Measurements from ENCODE around the gene TSHZ2.

TSHZ2 gene

DNA sequence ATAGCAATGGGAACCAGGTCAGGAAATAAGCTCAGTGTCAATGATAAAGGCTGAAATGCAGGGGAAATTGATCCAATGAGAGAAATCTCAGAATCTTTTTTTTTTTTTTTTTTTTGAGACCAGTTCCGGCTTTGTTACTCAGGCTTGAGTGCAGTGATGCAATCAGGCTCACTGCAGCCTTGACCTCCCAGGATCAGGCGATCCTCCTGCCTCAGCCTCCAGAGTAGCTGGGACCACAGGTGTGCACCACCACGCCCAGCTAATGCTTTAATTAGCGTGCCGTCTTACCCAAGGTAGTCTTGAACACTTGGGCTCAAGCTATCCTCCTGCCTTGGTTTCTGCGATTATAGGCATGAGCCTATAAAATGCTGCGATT is 325.0 kb downstream of the TSHZ2 start:
- TF ChIP-seq, protein P1, sequence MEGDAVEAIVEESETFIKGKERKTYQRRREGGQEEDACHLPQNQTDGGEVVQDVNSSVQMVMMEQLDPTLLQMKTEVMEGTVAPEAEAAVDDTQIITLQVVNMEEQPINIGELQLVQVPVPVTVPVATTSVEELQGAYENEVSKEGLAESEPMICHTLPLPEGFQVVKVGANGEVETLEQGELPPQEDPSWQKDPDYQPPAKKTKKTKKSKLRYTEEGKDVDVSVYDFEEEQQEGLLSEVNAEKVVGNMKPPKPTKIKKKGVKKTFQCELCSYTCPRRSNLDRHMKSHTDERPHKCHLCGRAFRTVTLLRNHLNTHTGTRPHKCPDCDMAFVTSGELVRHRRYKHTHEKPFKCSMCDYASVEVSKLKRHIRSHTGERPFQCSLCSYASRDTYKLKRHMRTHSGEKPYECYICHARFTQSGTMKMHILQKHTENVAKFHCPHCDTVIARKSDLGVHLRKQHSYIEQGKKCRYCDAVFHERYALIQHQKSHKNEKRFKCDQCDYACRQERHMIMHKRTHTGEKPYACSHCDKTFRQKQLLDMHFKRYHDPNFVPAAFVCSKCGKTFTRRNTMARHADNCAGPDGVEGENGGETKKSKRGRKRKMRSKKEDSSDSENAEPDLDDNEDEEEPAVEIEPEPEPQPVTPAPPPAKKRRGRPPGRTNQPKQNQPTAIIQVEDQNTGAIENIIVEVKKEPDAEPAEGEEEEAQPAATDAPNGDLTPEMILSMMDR (IDR thresholded peaks at IDR 0.05; ENCODE audit: insufficient read depth, missing control alignments) = no peak
- DNase-seq (ENCODE audit: insufficient read length, low spot score) = no peak
- no peak for FAIRE-seq

DNA sequence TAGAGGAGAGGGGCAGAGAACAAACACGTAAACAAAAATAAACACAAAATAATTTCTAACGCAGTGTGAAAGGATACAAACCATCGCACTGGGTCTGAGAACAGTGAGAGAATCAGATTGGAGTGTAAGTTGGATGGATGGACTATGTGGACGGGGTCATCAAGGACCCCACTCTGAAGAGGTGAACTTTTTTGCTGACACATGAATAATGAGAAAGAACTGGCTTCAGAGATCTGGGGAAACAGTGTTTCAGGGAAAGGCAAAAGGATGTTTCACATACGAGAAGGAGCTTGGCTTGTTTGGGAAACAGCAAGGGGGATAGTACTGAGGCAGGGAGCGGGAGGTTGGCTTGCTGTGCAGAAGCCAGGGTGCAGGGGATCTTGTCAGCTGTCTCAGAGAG is 326.1 kb downstream of the TSHZ2 start:
- TF ChIP-seq, protein P1 (IDR thresholded peaks at IDR 0.05; ENCODE audit: insufficient read depth, missing control alignments) = no peak
- FAIRE-seq = no peak
- no peak for DNase-seq (ENCODE audit: insufficient read length, low spot score)

DNA sequence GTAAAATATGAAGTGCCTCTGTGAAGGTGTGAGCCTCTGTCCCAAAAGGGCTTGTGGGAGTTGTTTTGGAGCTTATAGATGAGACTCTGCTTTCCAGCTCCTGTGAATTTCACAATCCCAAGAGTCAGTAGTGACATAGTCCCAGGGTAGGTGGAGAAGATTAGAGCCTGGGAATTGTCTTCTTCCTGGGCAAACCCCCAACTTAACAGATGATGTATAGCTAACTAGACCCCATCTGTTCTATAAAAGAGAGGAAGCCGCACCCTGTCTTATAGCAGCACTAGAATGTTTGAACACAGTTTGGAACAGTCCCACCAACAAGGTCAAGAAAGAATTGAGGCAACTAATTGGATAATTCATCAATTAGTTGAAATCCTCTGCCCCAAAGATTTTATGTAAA is 326.8 kb downstream of the TSHZ2 start:
- TF ChIP-seq, protein P1 (IDR thresholded peaks at IDR 0.05; ENCODE audit: insufficient read depth, missing control alignments) = no peak
- no peak for DNase-seq (ENCODE audit: insufficient read length, low spot score)
- FAIRE-seq = no peak

DNA sequence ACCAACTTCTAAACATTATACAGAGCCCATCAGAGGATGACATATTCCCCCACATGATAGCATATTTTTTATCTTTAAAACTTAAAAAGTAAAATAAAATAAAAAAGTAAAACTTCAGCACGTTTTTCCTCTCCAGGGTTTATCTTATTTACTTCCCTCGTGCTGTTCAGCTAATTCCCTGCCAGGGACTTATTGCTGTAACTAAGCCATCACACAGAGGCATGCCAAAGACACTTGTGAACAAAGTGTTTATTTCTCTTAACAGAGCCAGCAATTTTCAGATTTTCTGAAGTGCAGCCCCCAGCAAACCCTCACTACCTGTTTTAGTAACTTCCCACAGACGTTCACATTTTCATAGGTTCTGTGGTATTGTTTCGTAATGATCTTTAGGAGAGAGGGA is 327.7 kb downstream of the TSHZ2 start:
- FAIRE-seq (no peak), DNase-seq (ENCODE audit: insufficient read length, low spot score) (no peak)
- TF ChIP-seq, protein P1 (IDR thresholded peaks at IDR 0.05; ENCODE audit: insufficient read depth, missing control alignments) = no peak

DNA sequence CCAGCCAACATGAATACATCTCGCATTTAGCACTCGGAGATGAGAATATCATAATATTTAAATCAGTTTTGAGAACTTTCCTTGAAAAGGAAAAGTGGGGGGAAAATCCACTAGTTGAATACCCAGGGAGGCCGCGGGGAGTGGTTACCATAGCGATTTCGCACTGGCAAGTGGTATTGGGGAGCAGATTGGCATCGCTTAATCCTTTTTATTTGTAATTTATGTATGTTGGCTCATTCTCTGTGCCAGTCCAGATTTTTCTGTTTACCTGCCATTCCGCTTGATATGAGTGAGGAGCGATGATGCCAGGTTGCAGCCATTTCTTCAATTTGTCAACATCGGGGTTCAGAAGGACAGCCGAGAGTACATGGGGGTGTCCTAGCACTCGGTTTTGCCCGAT is 329.7 kb downstream of the TSHZ2 start:
- FAIRE-seq (no peak), DNase-seq (ENCODE audit: insufficient read length, low spot score) (no peak)
- TF ChIP-seq, protein P1 (IDR thresholded peaks at IDR 0.05; ENCODE audit: insufficient read depth, missing control alignments) = no peak

DNA sequence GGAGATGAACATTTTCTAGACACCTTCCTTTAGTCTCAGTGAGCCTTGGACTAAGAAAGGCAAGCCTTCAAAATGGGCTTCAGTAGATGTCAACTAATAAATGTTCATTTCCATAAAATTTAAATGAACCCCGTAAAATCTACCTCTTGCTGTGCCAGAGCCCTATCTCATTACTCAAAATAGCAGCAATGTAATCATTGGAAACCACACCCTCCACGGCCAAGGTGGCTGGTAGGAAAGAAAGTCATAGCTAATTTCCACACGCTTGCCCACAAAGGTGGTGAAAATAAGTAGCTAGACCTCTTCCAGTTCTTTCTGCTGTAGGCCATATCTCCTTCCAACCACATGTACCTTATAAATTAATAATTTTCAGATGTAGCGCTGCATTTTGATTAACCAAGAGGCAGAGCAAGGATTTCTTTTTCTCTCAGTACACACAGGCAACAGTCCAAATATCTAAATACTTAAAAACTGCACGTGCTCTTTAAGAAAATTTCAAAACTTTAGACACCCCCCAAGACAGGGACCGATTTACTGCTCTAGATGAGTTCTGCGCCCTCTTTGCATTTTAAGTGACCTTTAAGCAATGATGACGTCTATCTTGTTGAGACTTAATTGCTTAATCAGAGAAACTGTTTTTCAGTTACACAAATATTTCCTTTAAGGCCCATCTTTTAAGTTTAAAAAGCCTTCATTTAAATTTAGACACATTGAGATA is 330.7 kb downstream of the TSHZ2 start:
- DNase-seq (ENCODE audit: insufficient read length, low spot score) (no peak), FAIRE-seq (no peak)
- TF ChIP-seq, protein P1 (IDR thresholded peaks at IDR 0.05; ENCODE audit: insufficient read depth, missing control alignments) = no peak

DNA sequence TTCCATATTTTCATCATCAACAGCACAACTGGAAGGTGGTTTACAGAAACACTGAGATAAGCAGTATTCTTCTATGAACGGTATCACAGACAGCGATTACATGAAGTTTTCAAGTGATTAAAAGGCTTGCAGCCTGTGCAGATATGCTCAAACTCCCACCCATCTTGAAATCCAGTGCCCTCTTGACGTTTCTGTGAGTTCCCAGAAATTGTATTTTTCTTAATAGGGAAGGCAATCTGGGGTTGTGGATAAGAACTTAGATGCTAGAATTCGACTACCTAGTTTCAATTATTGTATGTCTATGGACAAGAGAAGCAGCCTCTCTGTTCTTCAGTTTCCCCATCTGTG is 331.2 kb downstream of the TSHZ2 start:
- DNase-seq (ENCODE audit: insufficient read length, low spot score) (no peak), FAIRE-seq (no peak)

More for the DNA sequence above, 331.2 kb downstream of the TSHZ2 start:
- TF ChIP-seq, protein P1 (IDR thresholded peaks at IDR 0.05; ENCODE audit: insufficient read depth, missing control alignments) = no peak
